A549 (cell line): ENCODE results near the gene MRPL40. TPM values are rescaled to one million over a fixed set of nuclear protein-coding genes. Genes with fewer than 3 reads are reported as not detected.

ENCODE experiments used
- ATAC-seq, 2 experiments: fragments of 200-7000 bp in 1 of 2; fragments of >200 bp in 1 of 2; cut with Nextera tagmentation in 1 of 2; cut with Tn5 transposase in 1 of 2; 3 replicates each; pipeline versions ENCODE4 v1.8.0 to v1.9.1; 2018 to 2020; ENCODE audit warnings: mild to moderate bottlenecking in 1 of 2, moderate library complexity in 1 of 2
- CTCF ChIA-PET: fragments of 300-600 bp; sonication (Branson Sonifier 250); formaldehyde crosslinking; extraction: SDS; loops from one replicate; lab custom pipeline; 2021; ENCODE audit warnings: antibody characterized with exemption, inconsistent platforms; lab: Yijun Ruan, JAX
- POLR2A ChIA-PET: fragments of 350-600 bp; formaldehyde crosslinking; extraction: SDS; loops from one replicate; lab custom pipeline; 2021; ENCODE audit warnings: antibody characterized with exemption, inconsistent platforms; lab: Yijun Ruan, JAX
- DNase-seq, 2 experiments: peaks; one replicate each; pipeline versions ENCODE4 v3.0.0 to v3.0.0-alpha.2; 2011 to 2016; ENCODE audit warnings: low read depth in 1 of 2, low spot score in 1 of 2
- FAIRE-seq: peaks from 2 replicates; lab custom pipeline; 2011; peaks lifted over from hg19 to GRCh38; lab: Jason Lieb, UNC
- H3K27ac ChIP-seq, 2 experiments: fragments of >200 bp; sonication (Bioruptor Twin); formaldehyde crosslinking; 3 replicates each; pipeline ENCODE4 v1.5.1; 2016 to 2017
- H3K4me1 ChIP-seq: fragments of >200 bp; sonication (Bioruptor Twin); formaldehyde crosslinking; 3 replicates; pipeline ENCODE4 v1.6.1; 2016
- H3K4me2 ChIP-seq: fragments of >200 bp; sonication (Bioruptor Twin); formaldehyde crosslinking; 3 replicates; pipeline ENCODE4 v1.6.1; 2016
- H3K4me3 ChIP-seq: fragments of >200 bp; sonication (Bioruptor Twin); formaldehyde crosslinking; 3 replicates; pipeline ENCODE4 v1.5.1; 2016
- H3K9me3 ChIP-seq: fragments of >200 bp; sonication (Bioruptor Twin); formaldehyde crosslinking; 3 replicates; pipeline ENCODE4 v1.6.1; 2016
- CBX8 ChIP-seq: fragments of 200-600 bp; sonication (generic); IDR thresholded peaks from 2 replicates; pipeline ENCODE4 v1.6.1; 2016
- CEBPB ChIP-seq, 2 experiments: fragments of >200 bp in 1 of 2; sonication (Bioruptor Twin) in 1 of 2; formaldehyde crosslinking in 1 of 2; IDR thresholded peaks; 2 replicates each; pipeline ENCODE4 v1.6.1; 2012 to 2016
- CHD2 ChIP-seq: fragments of 150-350 bp; IDR thresholded peaks from 2 replicates; pipeline ENCODE4 v1.6.1; 2014; ENCODE audit warnings: low read length; ENCODE audit not compliant: partially characterized antibody
- CHD4 ChIP-seq: fragments of 200-600 bp; sonication (generic); IDR thresholded peaks from 2 replicates; pipeline ENCODE4 v1.6.1; 2016; ENCODE audit warnings: antibody characterized with exemption, mild to moderate bottlenecking, borderline replicate concordance
- EHF ChIP-seq: fragments of 250-450 bp; sonication (Bioruptor Pico); IDR thresholded peaks from 2 replicates; pipeline ENCODE4 v1.5.0; 2020; ENCODE audit warnings: mild to moderate bottlenecking
- EHMT2 ChIP-seq: fragments of 200-600 bp; sonication (generic); IDR thresholded peaks from 2 replicates; pipeline ENCODE4 v1.6.1; 2016; ENCODE audit warnings: antibody characterized with exemption, low read depth, mild to moderate bottlenecking, moderate library complexity
- FOSB ChIP-seq: fragments of 250-450 bp; sonication (Bioruptor Pico); IDR thresholded peaks from 2 replicates; pipeline ENCODE4 v1.5.0; 2020; ENCODE audit warnings: mild to moderate bottlenecking, moderate library complexity
- FOSL2 ChIP-seq, 2 experiments: fragments of 450-650 bp in 1 of 2; fragments of >200 bp in 1 of 2; sonication (Bioruptor Twin) in 1 of 2; formaldehyde crosslinking; IDR thresholded peaks; 2 replicates each; pipeline versions ENCODE4 v1.5.0 to v1.6.1; 2016 to 2020; ENCODE audit warnings: mild to moderate bottlenecking in 1 of 2, moderate library complexity in 1 of 2
- FOXS1 ChIP-seq: fragments of 250-450 bp; sonication (Bioruptor Pico); IDR thresholded peaks from 2 replicates; pipeline ENCODE4 v1.5.0; 2020; ENCODE audit warnings: mild to moderate bottlenecking, moderate library complexity
- HEYL ChIP-seq: fragments of 250-450 bp; sonication (Bioruptor Pico); IDR thresholded peaks from 2 replicates; pipeline ENCODE4 v1.8.0; 2021; ENCODE audit warnings: mild to moderate bottlenecking, moderate library complexity
- HOXA7 ChIP-seq: fragments of 250-450 bp; sonication (Bioruptor Pico); IDR thresholded peaks from 2 replicates; pipeline ENCODE4 v1.5.0; 2020; ENCODE audit warnings: mild to moderate bottlenecking, moderate library complexity
- HOXB13 ChIP-seq: fragments of 250-450 bp; sonication (Bioruptor Pico); IDR thresholded peaks from 2 replicates; pipeline ENCODE4 v1.5.0; 2020; ENCODE audit warnings: low read depth, mild to moderate bottlenecking, moderate library complexity
- JUN ChIP-seq, 2 experiments: fragments of >200 bp; sonication (Bioruptor Twin); formaldehyde crosslinking; IDR thresholded peaks; 2 replicates in 1 of 2; 3 replicates in 1 of 2; pipeline ENCODE4 v1.6.1; 2016 to 2017
- JUNB ChIP-seq: fragments of >200 bp; sonication (Bioruptor Twin); formaldehyde crosslinking; IDR thresholded peaks from 2 replicates; pipeline ENCODE4 v1.6.1; 2016
- KDM5A ChIP-seq: fragments of 200-600 bp; sonication (generic); IDR thresholded peaks from 2 replicates; pipeline ENCODE4 v1.6.1; 2016; ENCODE audit warnings: antibody characterized with exemption, mild to moderate bottlenecking
- MAFK ChIP-seq: fragments of 450-650 bp; IDR thresholded peaks from 2 replicates; pipeline ENCODE4 v1.6.1; 2014; ENCODE audit not compliant: partially characterized antibody
- MYC ChIP-seq: IDR thresholded peaks from 2 replicates; pipeline ENCODE4 v1.6.1; 2012; ENCODE audit warnings: mild to moderate bottlenecking, inconsistent platforms, low read length, improper control_type of control experiment, borderline replicate concordance
- NFE2L2 ChIP-seq: fragments of 150-350 bp; conservative IDR thresholded peaks from 2 replicates; pipeline ENCODE4 v1.6.1; 2014; ENCODE audit warnings: low read length
- NPAS2 ChIP-seq: fragments of 250-450 bp; sonication (Bioruptor Pico); IDR thresholded peaks from 2 replicates; pipeline ENCODE4 v1.8.0; 2022; ENCODE audit warnings: mild to moderate bottlenecking, moderate library complexity, borderline replicate concordance
- PHF8 ChIP-seq: fragments of 200-600 bp; sonication (generic); IDR thresholded peaks from 2 replicates; pipeline ENCODE4 v1.6.1; 2016; ENCODE audit warnings: low read depth, mild to moderate bottlenecking, antibody characterized with exemption, moderate library complexity, borderline replicate concordance
- POLR2A ChIP-seq: IDR thresholded peaks from 2 replicates; pipeline ENCODE4 v1.6.1; 2012; ENCODE audit warnings: mild to moderate bottlenecking, low read length
- POLR2AphosphoS2 ChIP-seq: conservative IDR thresholded peaks from 2 replicates; pipeline ENCODE4 v1.6.1; 2012; ENCODE audit warnings: low read length, improper control_type of control experiment, inconsistent platforms
- RAD21 ChIP-seq, 2 experiments: fragments of >200 bp in 1 of 2; sonication (Bioruptor Twin) in 1 of 2; formaldehyde crosslinking in 1 of 2; IDR thresholded peaks in 1 of 2; conservative IDR thresholded peaks in 1 of 2; 2 replicates in 1 of 2; 3 replicates in 1 of 2; pipeline ENCODE4 v1.6.1; 2012 to 2018; ENCODE audit warnings: inconsistent platforms in 1 of 2
- RARB ChIP-seq: fragments of 250-450 bp; sonication (Bioruptor Pico); IDR thresholded peaks from 2 replicates; pipeline ENCODE4 v1.8.0; 2021; ENCODE audit warnings: mild to moderate bottlenecking, moderate library complexity
- RCOR1 ChIP-seq: fragments of 150-350 bp; IDR thresholded peaks from 2 replicates; pipeline ENCODE4 v1.6.1; 2014; ENCODE audit warnings: antibody characterized with exemption, low read length, low read depth
- SMC3 ChIP-seq: fragments of >200 bp; sonication (Bioruptor Twin); formaldehyde crosslinking; IDR thresholded peaks from 3 replicates; pipeline ENCODE4 v1.6.1; 2018; ENCODE audit warnings: inconsistent platforms
- TFCP2L1 ChIP-seq: fragments of 250-450 bp; sonication (Bioruptor Pico); IDR thresholded peaks from 2 replicates; pipeline ENCODE4 v1.5.0; 2021; ENCODE audit warnings: mild to moderate bottlenecking
- TP53 ChIP-seq: fragments of 250-450 bp; sonication (Bioruptor Pico); IDR thresholded peaks from 2 replicates; pipeline ENCODE4 v1.5.0; 2021; ENCODE audit warnings: mild to moderate bottlenecking, moderate library complexity
- ZFP36 ChIP-seq: fragments of 450-650 bp; IDR thresholded peaks from 2 replicates; pipeline ENCODE4 v1.6.1; 2014; ENCODE audit warnings: borderline replicate concordance; ENCODE audit not compliant: partially characterized antibody
- ZNF302 ChIP-seq: fragments of 250-450 bp; sonication (Bioruptor Pico); IDR thresholded peaks from 2 replicates; pipeline ENCODE4 v1.9.0; 2021; ENCODE audit warnings: inconsistent platforms, mild to moderate bottlenecking, moderate library complexity
- ZSCAN20 ChIP-seq: fragments of 250-450 bp; sonication (Bioruptor Pico); IDR thresholded peaks from 2 replicates; pipeline ENCODE4 v1.8.0; 2022; ENCODE audit warnings: mild to moderate bottlenecking, moderate library complexity
- WGBS: methylation state at CpG from one replicate; pipeline ENCODE4 v1.1.6; 2017; ENCODE audit errors: missing lambda C conversion rate; 5-methylcytosine and 5-hydroxymethylcytosine counted together
- polyA plus RNA-seq, 4 experiments: library from polyadenylated mRNA; depleted of rRNA in 3 of 4; stranded (reverse); fragments of >200 nt; fragmentation: RNase III in 1 of 4; extraction: RNeasy Plus Mini Kit Qiagen cat#74134 plus additional on column Dnase treatment in 1 of 4; gene quantifications; 2 replicates in 3 of 4; 3 replicates in 1 of 4; pipeline ENCODE4 v1.2.3, GENCODE V29; 2011 to 2017
- TF ChIP-seq, protein P1 (sequence below): fragments of >200 bp; sonication (Bioruptor Twin); formaldehyde crosslinking; IDR thresholded peaks from 2 replicates; pipeline ENCODE4 v1.6.1; 2016
- TF ChIP-seq, protein P2 (sequence below): fragments of >200 bp; sonication (Bioruptor Twin); formaldehyde crosslinking; IDR thresholded peaks from 3 replicates; pipeline ENCODE4 v1.6.1; 2016
- TF ChIP-seq, protein P3 (sequence below): IDR thresholded peaks from 2 replicates; pipeline ENCODE4 v1.6.1; 2012

Gene MRPL40
- polyA plus RNA-seq, 2 of the 4 experiments (the other 2 are of a cell fraction): 32.1 to 45.7 TPM

DNA sequence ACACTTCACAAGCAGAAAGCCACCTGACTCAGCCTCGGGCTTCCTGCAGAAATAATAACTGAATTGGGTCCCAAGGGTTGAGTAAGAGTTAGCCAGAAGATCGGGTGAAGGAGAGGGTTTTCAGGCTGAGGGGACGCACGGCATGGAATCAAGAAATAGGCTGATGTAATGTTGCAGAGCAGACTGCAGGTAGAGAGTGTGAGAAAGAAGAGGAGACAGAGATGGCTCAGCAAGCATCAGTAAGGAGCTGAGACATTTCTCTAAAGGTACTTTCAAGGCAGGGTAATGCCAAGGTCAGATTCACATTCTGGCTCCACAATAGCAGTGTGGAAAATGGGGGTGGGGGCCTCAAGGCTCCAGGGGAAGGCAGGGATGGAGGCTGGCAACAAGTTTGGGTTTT, 19.4 kb upstream of the MRPL40 start:
- Histone ChIP-seq H3K4me1 (no peaks in the 10 kb centered on the region), H3K4me2 (no peak overlapping the region)
- ATAC-seq (no peak), FAIRE-seq (no peak)
- CTCF ChIA-PET: interaction anchor here (1.2 kb wide), 1 partner anchor 217 kb away, joined by 3 read pairs; no protein-coding TSS in a partner anchor
- 81% methylated on average over 4 of the region's 4 CpGs for WGBS
- TF ChIP-seq RARB (CRISPR knock-in tag): no peak
- no peak for TF ChIP-seq FOXS1 (CRISPR knock-in tag)
- TF ChIP-seq FOSB (CRISPR knock-in tag): no peak
- TF ChIP-seq EHF (CRISPR knock-in tag): no peak
- no peak for TF ChIP-seq RAD21 (conservative IDR thresholded peaks at IDR 0.05 in 1 of 2, IDR thresholded peaks at IDR 0.05 in 1 of 2)
- no peak for TF ChIP-seq CHD2
- TF ChIP-seq ZFP36: no peak
- no peak for TF ChIP-seq CBX8
- no peak for TF ChIP-seq HOXA7 (CRISPR knock-in tag)
- TF ChIP-seq ZNF302 (CRISPR knock-in tag): no peak
- no peak for TF ChIP-seq HOXB13
- no peak for TF ChIP-seq MYC
- TF ChIP-seq POLR2A: no peak
- no peak for TF ChIP-seq NPAS2 (CRISPR knock-in tag)
- TF ChIP-seq MAFK: no peak
- TF ChIP-seq, protein P1, sequence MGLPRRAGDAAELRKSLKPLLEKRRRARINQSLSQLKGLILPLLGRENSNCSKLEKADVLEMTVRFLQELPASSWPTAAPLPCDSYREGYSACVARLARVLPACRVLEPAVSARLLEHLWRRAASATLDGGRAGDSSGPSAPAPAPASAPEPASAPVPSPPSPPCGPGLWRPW: no peak
- TF ChIP-seq, protein P2, sequence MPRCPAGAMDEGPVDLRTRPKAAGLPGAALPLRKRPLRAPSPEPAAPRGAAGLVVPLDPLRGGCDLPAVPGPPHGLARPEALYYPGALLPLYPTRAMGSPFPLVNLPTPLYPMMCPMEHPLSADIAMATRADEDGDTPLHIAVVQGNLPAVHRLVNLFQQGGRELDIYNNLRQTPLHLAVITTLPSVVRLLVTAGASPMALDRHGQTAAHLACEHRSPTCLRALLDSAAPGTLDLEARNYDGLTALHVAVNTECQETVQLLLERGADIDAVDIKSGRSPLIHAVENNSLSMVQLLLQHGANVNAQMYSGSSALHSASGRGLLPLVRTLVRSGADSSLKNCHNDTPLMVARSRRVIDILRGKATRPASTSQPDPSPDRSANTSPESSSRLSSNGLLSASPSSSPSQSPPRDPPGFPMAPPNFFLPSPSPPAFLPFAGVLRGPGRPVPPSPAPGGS: no peak
- no peak for TF ChIP-seq NFE2L2
- TF ChIP-seq, protein P3, sequence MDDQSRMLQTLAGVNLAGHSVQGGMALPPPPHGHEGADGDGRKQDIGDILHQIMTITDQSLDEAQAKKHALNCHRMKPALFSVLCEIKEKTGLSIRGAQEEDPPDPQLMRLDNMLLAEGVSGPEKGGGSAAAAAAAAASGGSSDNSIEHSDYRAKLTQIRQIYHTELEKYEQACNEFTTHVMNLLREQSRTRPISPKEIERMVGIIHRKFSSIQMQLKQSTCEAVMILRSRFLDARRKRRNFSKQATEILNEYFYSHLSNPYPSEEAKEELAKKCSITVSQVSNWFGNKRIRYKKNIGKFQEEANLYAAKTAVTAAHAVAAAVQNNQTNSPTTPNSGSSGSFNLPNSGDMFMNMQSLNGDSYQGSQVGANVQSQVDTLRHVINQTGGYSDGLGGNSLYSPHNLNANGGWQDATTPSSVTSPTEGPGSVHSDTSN: no peak
- TF ChIP-seq, all 56 proteins: peak for 0
- Histone ChIP-seq H3K4me3 (no peak overlapping the region), H3K27ac (no peak overlapping the region), H3K9me3 (no peaks in the 10 kb centered on the region)
- POLR2A ChIA-PET: no interaction called here
- DNase-seq: no peak

DNA sequence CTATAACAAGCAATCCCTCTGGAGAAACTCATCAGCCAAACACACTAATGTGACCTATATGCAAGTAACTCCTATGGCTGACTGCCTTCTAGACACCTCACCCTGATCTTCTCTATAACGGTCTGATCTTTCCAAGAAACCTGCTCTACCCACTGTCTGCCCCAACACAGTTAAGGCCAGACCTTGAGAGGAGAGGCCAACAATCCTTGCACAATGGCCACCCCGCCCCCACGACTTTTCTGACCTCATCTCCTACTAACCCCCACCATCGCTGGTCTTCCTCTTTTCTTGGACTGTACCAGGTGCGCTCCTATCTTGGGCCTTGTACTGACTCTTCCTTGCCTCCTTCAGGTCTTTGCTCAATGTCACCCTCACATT, 13.3 kb upstream of the MRPL40 start:
- ATAC-seq: no peak
- ChIA-PET POLR2A (no interaction called here), CTCF (interaction anchor here (1.2 kb wide), 1 partner anchor 119 kb away, joined by 3 read pairs; no protein-coding TSS in a partner anchor)
- H3K27ac ChIP-seq: no peak overlapping the region
- TF ChIP-seq HEYL (no peak), POLR2AphosphoS2 (no peak), RCOR1 (no peak), TFCP2L1 (CRISPR knock-in tag) (no peak), PHF8 (no peak), SMC3 (no peak), TP53 (CRISPR knock-in tag) (no peak), JUN (IDR thresholded peaks at IDR 0.05) (no peak), MAFK (no peak), CEBPB (IDR thresholded peaks at IDR 0.05) (no peak), NFE2L2 (no peak), FOSL2 (IDR thresholded peaks at IDR 0.05) (no peak), FOSL2 (CRISPR knock-in tag; IDR thresholded peaks at IDR 0.05) (no peak), FOXS1 (CRISPR knock-in tag) (no peak), EHMT2 (no peak), JUNB (no peak), KDM5A (no peak), CHD4 (no peak), FOSB (CRISPR knock-in tag) (no peak), ZSCAN20 (no peak)
- TF ChIP-seq, protein P3: no peak
- H3K4me1 ChIP-seq: no peaks in the 10 kb centered on the region
- no peaks in the 10 kb centered on the region for H3K9me3 ChIP-seq
- WGBS: 89% methylated on average over 5 of the region's 5 CpGs
- H3K4me2 ChIP-seq: no peak overlapping the region
- no peak for DNase-seq
- no peak overlapping the region for H3K4me3 ChIP-seq
- no peak for FAIRE-seq
